ENCODE data around the gene CHD2.
"Not testable (repeated sequence)": the region's sequence is repeated elsewhere in the genome, so short reads cannot be mapped to it uniquely, and the experiment has no call there.

CHD2 gene

DNA sequence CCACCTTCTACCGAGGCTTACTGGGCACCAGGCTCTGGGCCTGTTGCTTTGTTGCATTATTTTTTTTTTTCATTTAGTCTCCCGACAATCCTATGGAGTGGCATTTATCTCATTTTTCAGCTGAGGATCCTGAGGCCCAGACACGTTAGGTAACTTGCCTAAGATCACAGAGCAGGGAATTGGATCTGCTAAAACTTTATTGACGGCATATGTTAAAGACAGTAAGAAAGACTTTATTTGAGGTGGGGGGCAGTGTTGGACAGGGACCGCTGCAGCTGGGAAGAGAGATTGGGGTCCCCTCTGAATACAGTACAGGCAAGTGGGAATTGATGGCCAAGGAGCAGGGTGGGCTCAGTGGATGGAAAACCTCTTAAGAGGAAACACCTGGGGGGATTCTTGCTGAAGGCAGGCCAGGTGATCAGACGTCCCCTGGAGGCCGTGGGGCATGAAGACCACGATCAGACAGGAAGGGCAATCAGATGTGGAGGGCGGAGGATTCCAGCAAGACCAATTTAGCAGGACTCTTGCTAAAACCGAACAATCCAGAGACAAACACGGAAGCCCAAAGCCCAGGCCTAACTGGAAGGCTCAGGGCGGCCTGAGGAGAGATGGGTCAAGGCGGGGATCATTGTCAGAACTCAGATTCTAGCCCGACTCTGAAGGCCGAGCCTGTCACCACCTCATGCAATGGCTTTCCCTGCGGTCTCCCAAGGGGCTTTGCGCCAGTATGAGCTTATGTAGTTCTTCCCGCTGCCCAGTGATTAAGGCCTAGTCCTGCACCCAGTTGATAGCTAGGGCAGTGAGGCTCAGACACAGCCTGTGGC is 135.2 kb downstream of the CHD2 start:
- no peak for DNase-seq (ENCODE audit: low spot score)

DNA sequence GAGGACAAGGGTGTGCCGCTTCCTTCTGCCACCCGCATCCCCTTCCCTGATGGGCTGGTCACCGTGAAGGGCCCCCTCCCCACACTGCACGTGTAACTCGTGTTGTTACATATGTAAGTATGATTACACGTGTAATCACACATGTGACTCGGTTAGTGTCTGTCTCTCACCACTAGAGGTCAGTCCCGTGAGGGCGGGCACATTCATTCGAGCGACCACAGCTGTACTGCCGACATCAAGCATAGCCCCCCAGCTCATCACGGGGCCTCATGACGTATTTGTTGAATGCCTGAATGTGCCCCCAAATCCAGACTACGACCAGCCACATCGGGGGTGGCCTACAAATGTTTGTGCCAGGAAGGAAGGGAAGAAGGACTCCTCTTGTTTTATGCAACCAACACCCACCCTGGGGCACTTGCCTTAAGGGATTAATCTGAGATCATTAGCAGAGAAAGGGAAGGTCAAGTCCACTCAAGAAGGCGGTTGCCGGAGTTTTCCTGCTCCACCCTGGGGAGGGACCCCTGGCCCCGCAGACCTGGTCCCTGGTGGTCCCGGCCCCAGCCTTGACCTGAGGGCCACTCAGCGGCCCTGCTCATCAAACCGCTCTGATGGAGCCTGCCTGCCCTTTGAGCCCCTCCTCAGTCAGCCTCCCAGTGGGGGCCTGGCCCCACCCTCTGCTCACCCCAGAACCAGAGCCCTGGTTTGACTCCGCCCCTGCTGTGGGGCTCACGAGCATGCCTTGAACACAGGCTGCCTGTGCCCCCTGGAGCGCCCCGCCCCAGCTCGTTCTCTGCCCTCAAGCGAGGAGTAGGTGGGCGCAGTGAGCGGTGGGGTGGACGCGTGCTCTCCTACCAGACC is 136.1 kb downstream of the CHD2 start:
- DNase-seq (ENCODE audit: low spot score): no peak

DNA sequence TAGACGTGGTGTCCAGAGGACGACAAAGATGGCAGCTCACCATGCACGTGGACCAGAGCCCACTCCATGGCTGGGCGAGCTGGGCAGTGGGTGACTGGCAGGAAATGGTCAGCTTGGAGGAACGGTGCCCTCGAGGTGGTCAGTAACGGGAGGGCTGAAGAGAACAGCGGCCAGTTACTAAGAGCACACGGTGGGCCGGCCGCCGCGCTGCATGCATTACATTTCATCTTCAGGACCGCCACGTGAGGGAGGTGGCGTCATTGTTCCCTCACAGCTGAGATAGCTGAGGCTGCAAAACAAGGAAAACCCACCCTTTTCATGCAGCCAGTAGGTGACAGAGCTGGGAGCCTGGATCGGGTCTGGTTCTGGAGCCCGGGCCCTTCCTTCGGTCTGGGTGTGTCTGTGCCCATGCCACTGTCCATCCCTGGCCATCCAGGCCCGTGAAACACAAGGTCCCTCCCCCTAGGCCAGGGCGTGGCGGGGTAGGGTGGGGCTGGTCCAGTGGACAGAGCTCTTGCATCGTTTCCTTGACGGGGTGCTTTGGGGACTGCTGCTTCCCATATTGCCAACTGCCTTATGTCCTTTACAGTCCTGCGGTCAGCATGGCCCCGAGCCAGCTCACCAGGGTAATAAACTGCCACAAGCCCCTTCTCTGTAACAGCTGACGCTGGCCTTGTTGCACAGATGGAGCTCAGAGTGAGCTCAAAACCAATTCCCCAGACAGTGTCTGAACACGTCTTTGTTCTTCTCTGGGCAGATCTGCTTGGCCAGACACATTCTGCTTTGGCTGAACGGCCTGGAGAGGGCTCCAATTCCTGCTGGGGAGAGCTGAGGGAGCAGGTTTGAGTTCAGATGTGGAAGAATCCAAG is 137.1 kb downstream of the CHD2 start:
- no peak for DNase-seq (ENCODE audit: low spot score)

DNA sequence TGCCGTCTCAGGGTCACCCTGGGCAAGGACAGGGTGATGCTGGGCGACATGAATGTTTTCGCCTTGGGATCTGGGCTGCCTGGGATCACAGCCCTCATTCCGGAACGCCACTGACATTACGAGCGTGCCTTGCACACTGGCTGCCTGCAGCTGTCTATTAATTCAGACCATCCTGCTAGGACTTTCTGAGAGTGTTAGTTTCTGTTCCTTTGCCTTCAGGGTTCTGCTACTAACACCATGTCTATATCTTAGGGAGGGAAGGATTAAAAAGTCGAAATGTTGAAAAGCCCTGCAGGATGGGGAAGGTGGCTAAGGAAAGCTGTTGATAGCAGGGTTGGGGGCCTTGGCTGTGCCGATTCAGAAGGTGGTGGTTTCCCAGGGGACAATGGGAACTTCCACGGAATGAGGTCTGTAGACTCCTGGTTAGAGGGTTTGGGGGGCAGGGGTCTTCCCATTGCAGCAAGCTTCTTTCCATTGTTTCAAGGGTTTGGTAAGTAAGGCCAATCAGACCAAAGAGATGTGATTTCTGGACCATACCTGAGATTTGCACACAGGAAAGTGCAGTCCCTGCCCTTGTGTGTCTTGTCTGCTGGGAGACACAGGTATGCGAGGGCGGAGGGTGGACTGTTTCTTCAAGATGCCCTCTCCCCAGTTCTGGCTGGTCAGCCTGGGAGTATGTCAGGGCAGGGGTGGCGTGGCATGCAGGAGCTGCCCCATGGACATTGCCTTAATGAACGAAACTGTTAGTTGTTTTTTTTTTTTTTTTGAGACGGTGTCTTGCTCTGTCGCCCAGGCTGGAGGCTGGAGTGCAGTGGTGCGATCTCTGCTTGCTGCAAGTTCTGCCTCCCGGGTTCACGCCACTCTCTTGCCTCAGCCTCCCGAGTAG is 137.9 kb downstream of the CHD2 start:
- DNase-seq (ENCODE audit: low spot score): no peak

DNA sequence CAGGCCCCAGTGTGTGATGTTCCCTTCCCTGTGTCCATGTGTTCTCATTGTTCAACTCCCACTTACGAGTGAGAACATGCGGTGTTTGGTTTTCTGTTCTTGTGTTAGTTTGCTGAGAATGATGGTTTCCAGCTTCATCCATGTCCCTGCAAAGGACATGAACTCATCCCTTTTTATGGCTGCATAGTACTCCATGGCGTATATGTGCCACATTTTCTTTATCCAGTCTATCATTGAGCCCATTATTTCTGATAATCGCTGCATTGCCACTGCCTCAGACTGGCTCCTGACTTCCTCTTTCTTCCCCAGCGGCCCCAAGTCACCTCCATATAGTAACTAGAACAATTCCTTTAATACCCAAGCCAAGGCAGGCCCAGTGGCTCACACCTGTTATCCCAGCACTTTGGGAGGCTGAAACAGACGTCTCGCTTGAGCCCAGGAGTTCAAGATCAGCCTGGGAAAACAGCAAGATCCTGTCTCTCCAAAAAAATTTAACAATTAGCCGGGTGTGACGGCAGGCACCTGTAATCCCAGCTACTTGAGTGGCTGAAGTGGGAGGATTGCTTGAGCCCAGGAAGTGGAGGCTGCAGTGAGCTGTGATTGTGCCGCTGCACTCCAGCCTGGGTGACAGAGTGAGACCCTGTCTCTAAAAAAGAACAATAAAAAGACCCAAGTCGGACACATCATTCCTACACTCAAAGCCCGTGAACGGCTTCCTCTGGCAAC is 139.6 kb downstream of the CHD2 start:
- DNase-seq (ENCODE audit: low spot score): not testable (repeated sequence)

DNA sequence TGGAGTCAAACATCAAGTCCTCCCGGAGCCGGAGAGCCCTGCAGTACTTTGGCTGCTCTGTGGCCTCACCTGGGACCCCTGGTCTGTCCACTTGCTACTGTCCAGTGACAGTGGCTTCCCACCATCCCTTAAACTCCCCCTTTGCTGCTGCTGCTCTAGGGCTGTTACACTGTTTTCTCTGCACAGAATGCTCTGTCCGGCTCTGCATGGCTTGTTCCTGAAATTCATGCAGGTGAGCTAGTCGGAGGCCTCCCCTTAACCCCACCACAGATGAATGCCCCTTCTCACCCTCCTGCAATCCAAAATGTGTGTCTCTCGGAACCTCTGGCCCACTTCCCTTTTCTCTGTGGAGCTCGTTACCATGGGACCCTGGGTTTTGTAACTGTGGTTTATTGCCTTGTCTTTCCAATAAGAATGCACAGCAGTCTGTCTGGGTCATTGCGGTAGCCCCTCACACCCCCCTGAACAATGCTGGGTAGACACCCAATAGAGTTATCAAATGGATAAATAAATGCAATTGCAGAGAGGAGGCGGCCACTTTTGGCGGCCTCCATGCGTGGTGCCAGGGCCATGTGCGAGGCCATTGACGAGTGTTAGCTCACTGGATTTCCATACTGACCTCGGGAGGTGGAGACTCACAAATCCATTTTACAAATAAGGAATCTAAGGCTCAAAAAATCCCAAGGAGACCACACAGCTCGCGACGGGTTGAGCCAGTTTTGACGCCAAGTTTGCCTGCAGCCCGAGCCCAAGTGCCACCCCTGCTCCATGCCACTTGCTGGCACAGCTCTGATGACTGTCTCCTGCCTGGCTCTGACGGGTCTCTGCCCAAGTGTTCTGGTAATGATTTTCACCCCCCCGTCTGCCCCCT is 140.4 kb downstream of the CHD2 start:
- no peak for DNase-seq (ENCODE audit: low spot score)

DNA sequence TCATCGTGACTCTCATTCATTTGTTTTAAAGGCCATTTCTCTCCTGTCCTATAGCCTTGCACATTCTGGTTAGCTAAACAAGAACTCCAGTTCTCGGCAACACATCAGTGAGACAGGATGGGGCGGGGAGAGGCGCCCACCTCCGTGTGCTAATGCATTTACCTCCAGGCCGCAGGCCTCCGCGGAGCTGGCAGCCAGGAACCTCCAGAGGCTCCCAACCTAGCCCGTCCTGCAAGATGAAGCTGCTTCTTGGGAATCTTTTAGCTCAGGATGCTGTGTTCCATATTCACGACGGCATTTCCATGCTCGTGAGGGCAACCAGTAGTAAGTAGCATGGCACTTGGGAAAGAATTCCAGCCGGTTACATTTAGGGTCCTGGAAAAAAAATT is 141.0 kb downstream of the CHD2 start:
- no peak for DNase-seq (ENCODE audit: low spot score)

DNA sequence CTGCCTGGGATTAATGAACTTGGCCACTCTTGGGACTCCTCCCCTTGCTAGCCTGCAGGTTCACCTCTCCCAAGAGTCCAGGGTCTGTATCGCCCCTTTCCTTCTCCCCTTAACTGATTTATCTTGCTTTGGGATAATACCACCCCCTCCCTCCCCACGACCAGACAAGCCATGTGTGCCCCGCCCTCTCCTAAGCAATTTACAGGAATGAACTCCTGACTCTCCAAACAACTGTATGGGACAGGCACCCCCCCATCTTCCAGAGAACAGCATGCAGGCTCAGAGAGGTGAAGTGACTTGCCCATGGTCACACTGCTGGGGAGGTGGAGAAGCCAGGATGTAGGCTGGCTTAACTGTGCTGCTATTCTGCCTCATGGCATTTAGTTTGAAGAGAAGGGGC is 142.1 kb downstream of the CHD2 start:
- DNase-seq (ENCODE audit: low spot score): no peak

DNA sequence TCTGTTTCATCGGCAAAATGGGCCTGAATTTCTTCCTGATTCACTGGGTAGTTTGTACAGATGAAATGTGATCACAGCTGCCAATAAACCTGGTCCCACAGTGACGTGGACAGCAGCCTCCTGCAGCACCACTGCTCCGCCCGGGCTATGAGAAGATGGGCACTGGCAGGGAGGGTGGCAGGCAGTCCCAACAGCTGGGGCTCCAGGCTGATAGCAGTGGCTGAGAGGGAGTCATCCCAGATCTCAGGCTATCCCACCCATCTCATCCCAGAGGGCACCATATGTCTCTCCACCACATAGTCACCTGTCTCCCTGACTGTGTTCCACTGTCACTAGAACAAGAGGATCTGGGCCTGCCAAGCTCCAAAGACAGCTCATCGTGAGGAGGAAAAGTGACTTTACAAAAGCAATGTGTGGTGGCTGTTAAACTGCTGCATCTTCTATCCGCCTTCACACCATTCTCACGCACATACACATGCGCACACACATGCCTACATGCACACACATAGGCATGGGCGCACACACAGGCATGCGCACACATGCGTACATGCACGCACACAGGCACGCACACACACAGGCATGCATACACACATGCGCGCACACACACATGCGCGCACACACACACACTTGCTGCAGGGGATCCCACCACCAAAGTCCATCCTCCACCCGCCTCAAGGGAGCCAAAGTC is 142.7 kb downstream of the CHD2 start:
- DNase-seq (ENCODE audit: low spot score): no peak

DNA sequence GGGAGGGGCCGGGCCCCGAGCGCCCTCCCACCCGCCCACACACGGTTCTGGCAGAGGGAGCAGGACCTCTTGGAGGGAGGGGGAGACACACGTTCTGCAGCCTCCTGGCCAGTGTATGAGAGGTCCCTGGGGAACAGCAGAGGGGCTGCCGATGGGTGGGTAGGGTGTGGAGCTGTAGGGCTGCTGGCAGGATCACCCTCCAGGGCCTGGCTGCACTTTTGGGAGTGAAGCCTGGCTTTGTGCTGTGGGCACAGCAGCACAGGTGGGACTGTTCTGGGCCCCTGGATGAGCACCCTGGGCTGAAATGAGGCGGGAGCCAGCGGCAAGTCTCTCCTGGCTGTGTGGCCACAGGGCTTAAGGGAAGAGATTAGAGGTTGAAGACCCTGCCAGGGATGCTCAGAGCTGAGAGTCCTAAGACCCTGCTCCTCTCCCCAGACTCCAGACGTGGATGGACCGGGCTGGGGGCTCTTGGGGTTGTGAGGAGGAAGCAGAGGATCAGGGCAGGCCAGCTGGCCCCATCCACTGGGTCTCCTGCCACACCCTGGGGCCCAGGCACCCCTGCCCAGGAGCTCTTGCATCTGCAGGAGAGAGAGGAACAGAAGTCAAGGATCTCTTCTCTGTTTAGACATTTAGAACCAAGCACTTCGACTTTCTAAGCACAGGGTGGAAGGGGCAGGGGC is 143.6 kb downstream of the CHD2 start:
- DNase-seq (ENCODE audit: low spot score): no peak

DNA sequence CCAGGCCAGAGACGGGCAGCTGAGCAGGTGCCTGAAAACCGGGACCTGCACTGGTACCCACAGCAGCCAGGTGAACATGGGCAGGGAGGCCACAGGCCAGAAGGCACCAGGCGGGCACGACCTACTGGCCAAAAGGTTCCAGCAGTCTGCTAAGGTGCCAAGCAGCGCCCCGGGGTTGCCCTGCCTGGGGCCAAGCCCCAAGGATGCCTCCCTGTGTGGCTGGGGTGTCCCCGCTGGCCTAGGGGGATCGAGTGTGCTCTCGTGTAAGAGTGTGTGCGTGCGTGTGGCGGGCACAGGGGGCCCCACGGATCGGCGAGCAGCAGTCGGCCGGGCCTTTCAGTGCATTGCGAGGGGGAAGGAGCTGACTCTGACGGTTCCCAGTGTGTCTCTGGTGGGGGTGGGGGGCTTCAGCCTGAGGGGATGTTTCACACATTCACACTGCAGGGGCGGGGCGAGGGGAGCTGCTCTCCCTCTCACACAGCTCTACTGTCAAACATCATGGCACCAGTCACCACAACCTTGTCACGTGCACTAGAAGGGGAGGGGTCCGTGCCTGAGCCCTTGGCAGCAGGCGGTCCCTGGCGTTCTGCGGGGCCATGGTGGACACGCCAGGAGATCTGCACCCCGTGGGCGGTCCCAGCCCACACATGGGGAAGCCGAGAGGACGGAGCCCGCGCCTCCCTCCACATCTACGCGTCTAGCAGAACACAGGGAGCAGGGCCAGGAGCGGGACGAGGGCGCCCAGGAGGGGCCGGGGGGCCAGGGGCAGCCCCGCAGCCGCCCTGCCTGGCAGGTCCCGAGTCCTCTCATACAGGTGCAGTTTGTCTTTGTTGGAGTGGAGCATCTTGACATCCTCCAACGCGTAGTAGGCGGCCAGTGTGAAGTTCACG is 144.4 kb downstream of the CHD2 start:
- no peak for DNase-seq (ENCODE audit: low spot score)

DNA sequence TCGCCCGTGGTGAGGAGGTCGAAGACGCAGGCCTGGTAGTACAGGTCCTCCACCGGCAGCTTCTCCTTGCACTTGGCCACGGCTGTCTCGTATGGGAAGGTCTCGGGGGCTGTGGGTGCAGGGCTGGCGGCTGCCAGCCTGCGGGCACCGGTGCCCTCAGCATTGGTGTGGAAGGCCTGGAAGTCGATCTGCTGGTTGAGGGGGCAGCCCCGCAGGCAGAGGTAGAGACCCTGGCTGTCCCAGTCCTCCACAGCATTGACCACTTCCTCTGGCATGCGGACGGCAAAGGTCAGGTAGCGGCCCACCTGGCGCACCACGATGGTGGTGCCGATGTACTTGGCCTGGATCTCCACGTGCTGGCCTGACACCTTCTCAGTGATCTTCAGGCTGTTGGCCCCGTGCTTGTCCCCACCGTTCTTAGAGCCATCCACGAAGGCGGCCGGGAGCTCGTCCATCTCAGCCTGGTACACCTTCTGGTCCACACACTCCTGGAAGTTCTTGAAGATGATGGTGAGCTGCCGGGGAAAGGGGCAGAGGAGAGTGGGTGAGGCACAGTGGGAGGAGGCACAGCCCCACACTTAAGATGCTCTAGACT is 145.2 kb downstream of the CHD2 start:
- DNase-seq (ENCODE audit: low spot score): no peak

DNA sequence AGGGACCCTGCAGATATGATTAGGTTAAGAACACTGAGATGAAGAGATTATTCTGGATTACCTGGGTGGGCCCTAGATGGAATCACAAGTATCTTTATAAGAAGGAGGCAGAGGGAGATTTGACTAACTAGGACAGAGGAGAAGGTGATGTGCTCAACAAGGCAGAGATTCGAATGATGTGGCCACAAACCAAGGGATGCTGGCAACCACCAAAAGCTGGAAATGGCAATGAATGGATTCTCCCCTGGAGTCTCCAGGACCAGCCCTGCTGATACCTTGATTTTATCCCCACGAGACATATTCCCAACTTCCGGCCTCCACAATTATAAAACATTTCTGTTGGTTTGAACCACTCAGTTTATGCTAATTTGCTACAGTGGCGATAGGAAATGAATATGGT is 146.0 kb downstream of the CHD2 start:
- DNase-seq (ENCODE audit: low spot score): no peak

DNA sequence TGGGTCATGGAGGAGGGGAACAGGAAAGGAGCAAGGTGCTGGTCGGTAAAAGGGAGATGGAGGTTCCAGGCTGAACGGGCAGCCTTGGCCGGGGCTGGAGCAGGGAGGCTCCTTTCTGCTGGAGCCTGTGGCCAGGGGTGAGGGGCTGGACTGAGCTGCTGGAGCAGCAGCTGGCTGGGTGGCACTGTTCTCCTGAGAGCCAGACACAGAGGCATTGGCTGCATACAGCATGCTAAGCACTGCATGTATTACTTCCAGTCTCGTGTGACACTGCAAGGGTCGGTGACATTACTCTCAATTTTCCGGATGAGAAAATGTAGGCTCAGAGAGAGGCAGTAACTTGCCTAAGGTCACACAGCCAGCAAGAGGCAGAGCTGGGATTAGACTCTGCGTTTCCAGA is 146.6 kb downstream of the CHD2 start:
- no peak for DNase-seq (ENCODE audit: low spot score)

DNA sequence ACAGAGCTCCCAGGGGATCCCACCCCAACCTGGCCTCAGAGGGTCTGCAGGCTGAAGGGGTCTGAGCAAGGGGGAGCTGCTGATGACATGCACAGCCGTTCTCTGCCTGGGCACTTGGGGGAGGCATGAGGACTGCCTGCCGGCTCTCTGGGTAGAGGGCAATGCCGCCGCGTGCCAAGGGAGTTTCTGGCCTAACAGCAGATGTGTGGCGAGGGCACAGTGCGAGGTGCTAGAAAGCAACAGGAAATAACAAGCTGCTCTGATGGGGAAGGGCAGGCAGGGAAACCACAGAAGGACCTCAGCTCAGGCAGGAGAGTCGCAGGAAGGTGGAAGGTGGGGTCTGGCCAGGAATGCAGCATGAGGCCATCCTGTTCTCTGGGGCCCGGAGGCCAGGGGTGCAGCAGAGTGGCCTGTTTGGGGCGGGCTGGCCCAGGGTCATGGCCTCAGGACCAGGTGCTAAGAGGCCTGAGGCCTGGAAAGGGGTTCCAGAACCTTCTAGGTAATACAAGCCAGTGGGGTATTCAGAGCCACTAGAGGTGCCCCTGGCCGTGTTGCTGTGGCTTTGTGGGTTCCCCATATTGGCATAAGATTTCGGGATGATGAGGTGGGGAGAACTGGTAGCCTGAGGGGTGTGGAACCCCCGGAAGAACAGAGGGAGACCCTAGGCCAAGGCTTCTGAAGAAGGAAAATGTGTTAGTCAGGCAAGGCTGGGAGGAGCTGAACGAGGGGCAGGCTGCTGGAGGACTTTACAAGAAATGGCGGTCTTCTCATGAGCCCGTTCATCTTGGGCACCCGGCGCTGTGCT is 147.7 kb downstream of the CHD2 start:
- DNase-seq (ENCODE audit: low spot score): no peak

DNA sequence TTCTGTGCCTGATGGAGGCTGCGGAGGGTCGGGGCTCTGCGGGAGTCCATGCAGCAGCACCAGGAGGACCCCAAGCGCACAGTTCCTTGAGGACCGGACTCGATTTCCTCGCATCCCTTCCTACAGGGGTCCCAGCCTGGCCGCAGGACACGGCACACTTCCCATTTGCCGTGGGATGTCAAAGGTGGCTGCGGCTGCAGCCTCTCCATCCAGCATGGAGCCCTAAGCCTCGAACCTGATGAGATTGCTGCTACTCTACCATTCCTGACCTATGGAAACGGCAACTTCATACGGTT is 148.2 kb downstream of the CHD2 start:
- no peak for DNase-seq (ENCODE audit: low spot score)

Measured in hematopoietic multipotent progenitor cell treated with erythropoietin and hydrocortisone succinate and interleukin-3 and kit ligand, for 17 days (in vitro differentiated cells).